GM18505 (cell line): Measurements from ENCODE around the gene GUCY1A1.
"Not testable (repeated sequence)": the region's sequence is repeated elsewhere in the genome, so short reads cannot be mapped to it uniquely, and the experiment has no call there.

Experiments used
- ATAC-seq: cut with Tn5 transposase; IDR thresholded peaks from one replicate; pipeline ENCODE4 v1.9.1; 2021; ENCODE audit not compliant: unreplicated experiment
- POLR2A ChIP-seq: IDR thresholded peaks from 4 replicates; pipeline ENCODE4 v1.6.1; 2011; ENCODE audit warnings: borderline replicate concordance; ENCODE audit not compliant: insufficient read depth, insufficient read length; ENCODE audit errors: extremely low read depth

Gene GUCY1A1

GRCh38 chr4:155640751-155641150, 25.9 kb upstream of the GUCY1A1 start:
- no peak for TF ChIP-seq POLR2A
- no peak for ATAC-seq

- TF ChIP-seq POLR2A, result no peak
- no peak for ATAC-seq
These were observed 23.6 kb upstream of the GUCY1A1 start for GRCh38 chr4:155643087-155643486.

GRCh38 chr4:155646001-155646400, 20.6 kb upstream of the GUCY1A1 start:
- ATAC-seq, result no peak
- no peak for TF ChIP-seq POLR2A

GRCh38 chr4:155650785-155651184, 15.9 kb upstream of the GUCY1A1 start:
- not testable (repeated sequence) for ATAC-seq

- ATAC-seq, result no peak
- no peak for TF ChIP-seq POLR2A
These were observed 13.6 kb upstream of the GUCY1A1 start for GRCh38 chr4:155653052-155653451.

GRCh38 chr4:155656025-155656424, 10.6 kb upstream of the GUCY1A1 start:
- TF ChIP-seq POLR2A, result no peak
- ATAC-seq, result no peak

- no peak for TF ChIP-seq POLR2A
- no peak for ATAC-seq
These were observed 9.5 kb upstream of the GUCY1A1 start for GRCh38 chr4:155657169-155657568.

GRCh38 chr4:155657985-155658680, 8.5 kb upstream of the GUCY1A1 start:
- no peak for ATAC-seq
- TF ChIP-seq POLR2A, result no peak

- TF ChIP-seq POLR2A, result no peak
These were observed 8.0 kb upstream of the GUCY1A1 start for GRCh38 chr4:155658681-155659064.

GRCh38 chr4:155659176-155659575, 7.5 kb upstream of the GUCY1A1 start:
- ATAC-seq, result no peak
- TF ChIP-seq POLR2A, result no peak

More at GRCh38 chr4:155658681-155659064, 8.0 kb upstream of the GUCY1A1 start:
- ATAC-seq, result no peak

- no peak for ATAC-seq
- no peak for TF ChIP-seq POLR2A
These were observed 6.2 kb upstream of the GUCY1A1 start for GRCh38 chr4:155660436-155660835.

GRCh38 chr4:155665054-155665453, 1.6 kb upstream of the GUCY1A1 start:
- no peak for ATAC-seq
- no peak for TF ChIP-seq POLR2A

GRCh38 chr4:155667222-155667567, 547 bp downstream of the GUCY1A1 start:
- peak; percentile 26 for TF ChIP-seq POLR2A
- ATAC-seq, result peak; percentile 64

GRCh38 chr4:155667568-155668511, 1.2 kb downstream of the GUCY1A1 start:
- TF ChIP-seq POLR2A, result no peak
- ATAC-seq, result peak; percentile 50
